Measurements from ENCODE around the gene TP53TG5. TPM values are rescaled to one million over a fixed set of nuclear protein-coding genes. Genes with fewer than 3 reads are reported as not detected.

The TP53TG5 gene
- total RNA-seq, 5 donors from 2014 or later (not counting 1 experiment from before 2014, with no cell fraction given), result 0.10 to 0.23 (median 0.16) TPM; not detected in 2

GRCh38 chr20:45329497-45330319 lies 48.4 kb downstream of the TP53TG5 start:
- H3K27ac Mint-ChIP-seq, result no peak overlapping the region
- no peaks in the 10 kb centered on the region for H3K36me3 ChIP-seq (ENCODE audit: control insufficient read depth in 2 of 2, extremely low read depth in 1 of 2, insufficient read depth in 1 of 2, low read length in 1 of 2)
- no peaks in the 10 kb centered on the region for H3K4me1 Mint-ChIP-seq
- DNase-seq, result no peak
- no peak overlapping the region for H3K4me3 Mint-ChIP-seq
- ATAC-seq (replicated peaks in 1 of 4), result no peak
- ChIA-PET POLR2A (no interaction called here), CTCF (no interaction called here)
- no peaks in the 10 kb centered on the region for H3K36me3 Mint-ChIP-seq
- no peaks in the 10 kb centered on the region for H3K9me3 Mint-ChIP-seq
- H3K4me3 ChIP-seq (ENCODE audit: control insufficient read depth in 1 of 2, extremely low read depth in 1 of 2, low read length in 1 of 2), result no peak overlapping the region
- H3K27me3 Mint-ChIP-seq, result no peaks in the 10 kb centered on the region
- no peaks in the 10 kb centered on the region for H3K27me3 ChIP-seq (replicated peaks in 1 of 2; ENCODE audit: control insufficient read depth in 2 of 2, extremely low read depth in 1 of 2, insufficient read depth in 2 of 2, low read length in 1 of 2)
- no peak overlapping the region for H3K27ac ChIP-seq (ENCODE audit: low read length)
- H3K4me1 ChIP-seq (ENCODE audit: control insufficient read depth in 1 of 2, extremely low read depth in 1 of 2, insufficient read depth in 2 of 2, low read length in 2 of 2), result no peaks in the 10 kb centered on the region
- 93% methylated on average over 3 of the region's 7 CpGs for WGBS (ENCODE audit: insufficient coverage)
- no peaks in the 10 kb centered on the region for H3K9me3 ChIP-seq

GRCh38 chr20:45328451-45328850 lies 49.7 kb downstream of the TP53TG5 start:
- 96% methylated on average over 2 of the region's 4 CpGs for WGBS (ENCODE audit: insufficient coverage)
- no peaks in the 10 kb centered on the region for H3K36me3 Mint-ChIP-seq
- H3K27me3 Mint-ChIP-seq, result no peaks in the 10 kb centered on the region
- ATAC-seq (replicated peaks in 1 of 4) (no peak), DNase-seq (no peak)
- POLR2A ChIA-PET, result no interaction called here
- no peaks in the 10 kb centered on the region for H3K9me3 Mint-ChIP-seq
- H3K36me3 ChIP-seq (ENCODE audit: control insufficient read depth in 2 of 2, extremely low read depth in 1 of 2, insufficient read depth in 1 of 2, low read length in 1 of 2), result no peaks in the 10 kb centered on the region
- no peak overlapping the region for H3K27ac ChIP-seq (ENCODE audit: low read length)
- H3K9me3 ChIP-seq, result no peaks in the 10 kb centered on the region
- no peaks in the 10 kb centered on the region for H3K4me1 ChIP-seq (ENCODE audit: control insufficient read depth in 1 of 2, extremely low read depth in 1 of 2, insufficient read depth in 2 of 2, low read length in 2 of 2)
- CTCF ChIA-PET, result no interaction called here
- H3K4me3 ChIP-seq (ENCODE audit: control insufficient read depth in 1 of 2, extremely low read depth in 1 of 2, low read length in 1 of 2), result no peak overlapping the region
- H3K27me3 ChIP-seq (replicated peaks in 1 of 2; ENCODE audit: control insufficient read depth in 2 of 2, extremely low read depth in 1 of 2, insufficient read depth in 2 of 2, low read length in 1 of 2), result no peaks in the 10 kb centered on the region
- no peak overlapping the region for H3K27ac Mint-ChIP-seq
- no peaks in the 10 kb centered on the region for H3K4me1 Mint-ChIP-seq
- no peak overlapping the region for H3K4me3 Mint-ChIP-seq

- H3K4me3 ChIP-seq (ENCODE audit: control insufficient read depth in 1 of 2, extremely low read depth in 1 of 2, low read length in 1 of 2), result no peak overlapping the region
- DNase-seq (no peak), ATAC-seq (replicated peaks in 1 of 4) (no peak)
- H3K9me3 Mint-ChIP-seq, result no peaks in the 10 kb centered on the region
- no peaks in the 10 kb centered on the region for H3K9me3 ChIP-seq
- POLR2A ChIA-PET, result no interaction called here
- no peaks in the 10 kb centered on the region for H3K27me3 Mint-ChIP-seq
- no peaks in the 10 kb centered on the region for H3K36me3 ChIP-seq (ENCODE audit: control insufficient read depth in 2 of 2, extremely low read depth in 1 of 2, insufficient read depth in 1 of 2, low read length in 1 of 2)
- no peaks in the 10 kb centered on the region for H3K27me3 ChIP-seq (replicated peaks in 1 of 2; ENCODE audit: control insufficient read depth in 2 of 2, extremely low read depth in 1 of 2, insufficient read depth in 2 of 2, low read length in 1 of 2)
- 100% methylated on average over 1 of the region's 6 CpGs for WGBS (ENCODE audit: insufficient coverage)
- H3K4me1 ChIP-seq (ENCODE audit: control insufficient read depth in 1 of 2, extremely low read depth in 1 of 2, insufficient read depth in 2 of 2, low read length in 2 of 2), result peaks cover 6 to 15% of the 10 kb centered on the region in 2 experiments
- CTCF ChIA-PET, result interaction anchor here in 1 of 2 donors (1.4 kb wide), 1 partner anchor 111 kb away, joined by 3 read pairs; no protein-coding TSS in a partner anchor
- no peak overlapping the region for H3K27ac Mint-ChIP-seq
- no peak overlapping the region for H3K4me3 Mint-ChIP-seq
- H3K4me1 Mint-ChIP-seq, result peaks cover 7 to 11% (median 9%) of the 10 kb centered on the region in 3 donors
- H3K36me3 Mint-ChIP-seq, result no peaks in the 10 kb centered on the region
- H3K27ac ChIP-seq (ENCODE audit: low read length), result no peak overlapping the region
Measured at GRCh38 chr20:45325371-45325770, 52.8 kb downstream of the TP53TG5 start.

GRCh38 chr20:45323731-45324130 lies 54.4 kb downstream of the TP53TG5 start:
- peaks cover 16 to 22% (median 21%) of the 10 kb centered on the region in 3 donors for H3K4me1 Mint-ChIP-seq
- DNase-seq, result no peak
- Histone ChIP-seq H3K4me3 (ENCODE audit: control insufficient read depth in 1 of 2, extremely low read depth in 1 of 2, low read length in 1 of 2) (no peak overlapping the region), H3K27ac (ENCODE audit: low read length) (no peak overlapping the region), H3K4me1 (ENCODE audit: control insufficient read depth in 1 of 2, extremely low read depth in 1 of 2, insufficient read depth in 2 of 2, low read length in 2 of 2) (peaks cover 13 to 30% of the 10 kb centered on the region in 2 experiments), H3K9me3 (no peaks in the 10 kb centered on the region), H3K36me3 (ENCODE audit: control insufficient read depth in 2 of 2, extremely low read depth in 1 of 2, insufficient read depth in 1 of 2, low read length in 1 of 2) (no peaks in the 10 kb centered on the region), H3K27me3 (replicated peaks in 1 of 2; ENCODE audit: control insufficient read depth in 2 of 2, extremely low read depth in 1 of 2, insufficient read depth in 2 of 2, low read length in 1 of 2) (no peaks in the 10 kb centered on the region)
- H3K36me3 Mint-ChIP-seq, result no peaks in the 10 kb centered on the region
- ChIA-PET POLR2A (no interaction called here), CTCF (interaction anchor here in 1 of 2 donors (0.6 kb wide), 1 partner anchor 31 kb away, joined by 3 read pairs; no protein-coding TSS in a partner anchor)
- H3K9me3 Mint-ChIP-seq, result no peaks in the 10 kb centered on the region
- H3K27me3 Mint-ChIP-seq, result no peaks in the 10 kb centered on the region
- ATAC-seq (replicated peaks in 1 of 4), result no peak
- no peak overlapping the region for H3K27ac Mint-ChIP-seq
- H3K4me3 Mint-ChIP-seq, result no peak overlapping the region

GRCh38 chr20:45322952-45323383 lies 55.2 kb downstream of the TP53TG5 start:
- 60% methylated on average over 4 of the region's 7 CpGs for WGBS (ENCODE audit: insufficient coverage)
- H3K36me3 ChIP-seq (ENCODE audit: control insufficient read depth in 2 of 2, extremely low read depth in 1 of 2, insufficient read depth in 1 of 2, low read length in 1 of 2), result no peaks in the 10 kb centered on the region
- peaks cover 13 to 33% of the 10 kb centered on the region in 2 experiments for H3K4me1 ChIP-seq (ENCODE audit: control insufficient read depth in 1 of 2, extremely low read depth in 1 of 2, insufficient read depth in 2 of 2, low read length in 2 of 2)
- ChIA-PET CTCF (interaction anchor here (1.1 to 5.7 kb wide), 3 partner anchors 114 to 448 kb away, joined by 5 to 51 read pairs (median 6); no protein-coding TSS in a partner anchor), POLR2A (no interaction called here)
- peaks cover 21 to 27% (median 27%) of the 10 kb centered on the region in 3 donors for H3K4me1 Mint-ChIP-seq
- no peaks in the 10 kb centered on the region for H3K36me3 Mint-ChIP-seq
- no peak overlapping the region for H3K4me3 ChIP-seq (ENCODE audit: control insufficient read depth in 1 of 2, extremely low read depth in 1 of 2, low read length in 1 of 2)
- H3K27me3 ChIP-seq (replicated peaks in 1 of 2; ENCODE audit: control insufficient read depth in 2 of 2, extremely low read depth in 1 of 2, insufficient read depth in 2 of 2, low read length in 1 of 2), result no peaks in the 10 kb centered on the region
- no peak overlapping the region for H3K27ac Mint-ChIP-seq
- no peaks in the 10 kb centered on the region for H3K27me3 Mint-ChIP-seq
- H3K27ac ChIP-seq (ENCODE audit: low read length), result no peak overlapping the region
- no peak overlapping the region for H3K4me3 Mint-ChIP-seq
- no peak for ATAC-seq (replicated peaks in 1 of 4)
- H3K9me3 ChIP-seq, result no peaks in the 10 kb centered on the region
- peak in 1 of 35 experiments; percentile 15 for DNase-seq
- no peaks in the 10 kb centered on the region for H3K9me3 Mint-ChIP-seq

All from T-cell (primary cell).